A172 (cell line): ENCODE measurements around the gene MAST3. TPM values are rescaled to one million over a fixed set of nuclear protein-coding genes. Genes with fewer than 3 reads are reported as not detected.
"Not testable (repeated sequence)": the region's sequence is repeated elsewhere in the genome, so short reads cannot be mapped to it uniquely, and the experiment has no call there.

Experiments
- DNase-seq: peaks from one replicate; pipeline ENCODE4 v3.0.0-alpha.2; 2015; ENCODE audit warnings: low spot score
- total RNA-seq: library from RNA; depleted of rRNA; stranded (reverse); fragments of >200 nt; shearing (Covaris generic); gene quantifications from 2 replicates; pipeline ENCODE4 v1.2.3, GENCODE V29; 2014

MAST3 gene
- total RNA-seq, 1 experiment from 2014 or later = 3.0 TPM

DNA sequence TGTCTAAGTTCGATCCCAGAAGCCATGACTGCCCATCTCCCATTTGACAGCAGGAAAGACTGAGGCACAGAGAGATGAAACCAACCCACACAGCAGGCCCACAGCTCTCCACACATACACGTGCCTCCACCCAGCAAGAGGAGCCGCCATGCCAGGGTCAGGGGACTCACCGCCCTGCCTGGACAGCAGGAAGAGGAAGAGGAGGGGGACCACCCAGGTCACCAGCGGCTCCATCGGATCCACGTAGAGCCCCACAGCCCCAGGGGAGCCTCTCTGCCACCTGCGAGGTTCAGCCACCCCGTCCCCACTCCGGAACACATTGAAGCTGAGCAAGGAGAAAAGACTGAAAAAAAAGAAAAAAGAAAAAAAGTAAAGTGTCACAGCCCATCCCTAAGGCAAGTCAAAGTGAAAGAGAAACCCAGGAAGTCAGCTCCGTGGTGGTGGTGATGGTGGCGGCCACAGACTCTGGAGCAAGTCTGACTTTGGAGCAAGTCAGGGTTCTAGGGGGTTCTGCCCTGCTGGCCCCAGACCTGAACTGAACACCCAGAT, 10.9 kb upstream of the MAST3 start, which contains the start of gene IL12RB1:
TSS of gene IL12RB1 (minus strand) at position 345 of the 549 bp plus-strand sequence. CDS start at position 234, 111 bp downstream.
- DNase-seq = no peak

DNA sequence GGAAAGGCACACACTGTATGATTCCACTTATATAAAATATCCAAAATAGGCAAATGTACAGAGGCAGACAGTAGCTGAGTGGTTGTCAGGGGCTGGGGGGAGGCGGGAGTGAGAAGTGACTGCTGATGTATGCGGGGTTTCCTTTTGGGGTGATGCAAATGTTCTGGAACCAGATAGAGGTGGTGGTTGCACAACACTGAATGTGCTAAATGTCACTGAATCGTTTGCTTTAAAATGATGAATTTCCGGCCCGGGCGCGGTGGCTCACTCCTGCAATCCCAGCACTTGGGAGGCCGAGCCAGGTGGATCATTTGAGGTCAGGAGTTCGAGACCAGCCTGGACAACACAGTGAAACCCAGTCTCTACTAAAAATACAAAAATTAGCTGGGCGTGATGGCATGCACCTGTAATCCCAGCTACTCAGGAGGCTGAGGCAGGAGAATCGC, 8.5 kb upstream of the MAST3 start:
- DNase-seq = not testable (repeated sequence)

GRCh38 chr19:18089726-18090125, 7.9 kb upstream of the MAST3 start:
- no peak for DNase-seq

DNA sequence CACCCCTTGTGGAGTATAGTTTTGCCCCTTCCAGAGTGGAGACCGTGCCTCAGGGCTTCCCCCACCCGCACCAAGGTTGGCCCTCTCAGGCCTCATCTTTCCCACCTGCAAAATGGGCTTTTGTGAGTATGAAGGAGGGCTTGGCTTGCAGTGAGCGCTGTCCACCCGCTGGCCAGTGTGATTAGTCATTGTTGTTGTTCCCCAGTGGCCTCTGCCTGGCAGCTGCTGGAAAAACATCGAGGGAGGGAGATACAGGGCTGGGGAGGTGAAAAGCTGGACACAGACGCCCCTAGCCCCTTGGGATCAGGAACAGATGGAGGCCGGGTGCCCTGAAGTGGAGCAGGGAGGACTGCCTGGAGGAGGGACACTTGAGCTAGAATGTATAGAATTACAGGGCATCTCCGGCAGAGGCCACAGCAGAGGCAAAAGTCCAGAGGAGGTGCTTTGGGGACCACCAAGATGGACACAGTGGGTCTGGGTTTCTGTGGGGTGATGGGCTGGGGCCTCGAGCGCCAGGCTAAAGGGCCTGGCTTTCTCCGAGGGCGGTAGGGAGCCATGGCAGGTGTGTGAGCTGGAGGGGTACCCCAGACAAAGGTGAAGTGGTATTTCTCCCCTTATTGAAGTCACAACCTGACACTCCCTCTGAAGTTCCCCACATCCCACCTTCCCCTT, 6.9 kb upstream of the MAST3 start:
- DNase-seq = peak; percentile 57

GRCh38 chr19:18091217-18091608, 6.4 kb upstream of the MAST3 start:
- no peak for DNase-seq

DNA sequence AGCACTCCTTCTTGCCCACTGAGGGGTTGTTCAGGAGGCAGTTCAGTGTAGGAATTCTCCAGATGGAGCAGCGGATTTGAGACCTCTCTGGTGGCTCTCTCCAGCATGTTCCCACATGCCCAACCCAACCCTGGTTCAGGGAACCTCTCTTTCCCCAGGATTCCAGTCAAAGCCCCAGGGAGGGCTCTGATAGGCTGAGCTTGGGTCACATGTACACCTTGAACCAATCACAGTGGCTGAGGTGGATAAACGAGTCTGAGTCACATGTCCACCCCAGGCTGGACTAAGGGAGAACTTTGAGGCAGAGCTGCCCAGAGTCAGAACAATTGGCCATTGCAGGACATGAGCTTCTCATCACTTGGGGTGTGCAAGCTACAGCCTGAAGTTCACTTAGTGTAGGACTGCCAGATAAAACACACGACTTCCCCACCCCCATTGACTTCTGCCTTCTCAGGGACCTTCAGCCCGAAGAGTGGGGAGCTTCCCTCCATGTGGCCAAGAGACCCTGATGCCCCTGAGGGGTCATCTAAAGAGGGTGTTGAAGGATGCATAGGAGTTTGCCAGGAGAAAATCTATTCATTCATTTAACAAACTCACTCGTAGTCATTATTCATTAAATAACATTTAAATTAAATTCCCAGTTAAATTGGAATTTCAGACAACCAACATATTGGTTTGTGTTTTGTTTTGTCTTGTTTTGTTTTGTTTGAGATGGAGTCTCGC, 4.0 kb upstream of the MAST3 start:
- DNase-seq = peak; percentile 53

- no peak for DNase-seq
Observed at GRCh38 chr19:18096258-18096657, 1.3 kb upstream of the MAST3 start.

- DNase-seq = no peak
Observed at GRCh38 chr19:18097993-18098890, 664 bp downstream of the MAST3 start.

DNA sequence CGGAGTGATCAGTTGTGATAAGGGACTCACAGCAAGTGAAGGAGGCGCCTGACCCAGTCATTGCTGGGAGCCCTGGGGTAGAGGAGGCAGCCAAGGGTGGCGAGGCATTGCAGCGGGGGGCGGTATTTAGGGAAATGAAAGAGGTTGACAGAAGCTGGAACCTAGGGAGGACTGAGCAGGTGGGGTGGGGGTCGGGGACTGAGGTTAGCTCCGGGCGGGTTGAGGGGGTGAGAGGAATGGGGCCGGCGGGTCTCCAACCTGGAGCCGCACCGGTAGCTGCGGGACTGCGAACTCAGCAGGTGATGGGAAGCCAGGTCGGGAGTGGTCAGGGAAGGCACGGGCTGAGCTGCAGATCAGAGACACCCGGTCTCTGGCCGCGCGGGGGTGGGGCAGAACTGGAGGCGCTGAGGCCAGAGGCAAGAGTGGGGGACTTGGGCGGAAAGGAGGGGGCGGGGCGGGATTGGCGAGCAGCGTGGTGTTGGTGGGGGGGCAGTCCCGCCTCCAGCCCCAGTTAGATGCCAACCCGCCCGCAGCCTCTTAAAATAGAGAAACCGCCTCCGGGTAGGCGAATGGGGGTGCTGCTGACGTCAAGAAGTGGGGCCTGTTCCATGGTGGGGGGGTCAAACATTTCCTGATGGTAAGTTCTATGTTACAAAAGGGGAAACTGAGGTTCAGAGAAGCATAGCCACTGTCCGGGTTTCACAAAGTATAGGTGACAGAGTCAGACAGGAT, 1.5 kb downstream of the MAST3 start:
- DNase-seq = no peak

GRCh38 chr19:18099623-18099995, 2.0 kb downstream of the MAST3 start:
- DNase-seq = no peak

- no peak for DNase-seq
Observed at GRCh38 chr19:18100710-18101109, 3.1 kb downstream of the MAST3 start.

- DNase-seq = no peak
Observed at GRCh38 chr19:18101268-18101667, 3.7 kb downstream of the MAST3 start.

DNA sequence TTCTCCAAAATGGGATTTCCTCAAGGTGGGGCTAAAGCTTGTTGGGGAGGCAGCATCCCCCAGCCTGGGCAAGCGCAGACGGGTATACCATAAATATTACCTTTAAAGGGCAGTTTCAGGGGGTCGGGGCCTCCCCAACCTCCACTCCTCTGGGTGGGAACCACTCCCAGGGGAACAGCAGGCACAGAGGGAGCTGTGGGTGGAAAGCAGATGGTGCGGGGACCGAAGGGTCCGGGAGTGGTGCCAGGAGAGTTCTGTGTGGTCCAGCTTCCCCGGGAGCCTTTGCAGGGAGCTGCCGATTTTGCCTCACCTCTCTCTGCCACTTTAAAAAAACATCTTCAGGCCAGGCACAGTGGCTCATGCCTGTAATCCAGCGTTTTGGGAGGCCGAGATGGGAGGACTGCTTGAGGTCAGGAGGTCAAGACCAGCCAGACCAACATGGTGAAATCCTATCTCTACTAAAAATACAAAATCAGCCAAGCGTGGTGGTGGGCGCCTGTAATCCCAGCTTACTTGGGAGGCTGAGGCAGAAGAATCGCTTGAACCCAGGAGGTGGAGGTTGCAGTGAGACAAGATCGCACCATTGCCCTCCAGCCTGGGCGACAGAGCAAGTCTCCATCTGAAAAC, 5.5 kb downstream of the MAST3 start:
- DNase-seq = no peak

GRCh38 chr19:18104793-18105131, 7.2 kb downstream of the MAST3 start:
- no peak for DNase-seq

- DNase-seq = not testable (repeated sequence)
Observed at GRCh38 chr19:18105259-18105658, 7.7 kb downstream of the MAST3 start.

GRCh38 chr19:18107235-18107634, 9.7 kb downstream of the MAST3 start:
- DNase-seq = no peak

- DNase-seq = no peak
Observed at GRCh38 chr19:18108897-18109296, 11.3 kb downstream of the MAST3 start.

DNA sequence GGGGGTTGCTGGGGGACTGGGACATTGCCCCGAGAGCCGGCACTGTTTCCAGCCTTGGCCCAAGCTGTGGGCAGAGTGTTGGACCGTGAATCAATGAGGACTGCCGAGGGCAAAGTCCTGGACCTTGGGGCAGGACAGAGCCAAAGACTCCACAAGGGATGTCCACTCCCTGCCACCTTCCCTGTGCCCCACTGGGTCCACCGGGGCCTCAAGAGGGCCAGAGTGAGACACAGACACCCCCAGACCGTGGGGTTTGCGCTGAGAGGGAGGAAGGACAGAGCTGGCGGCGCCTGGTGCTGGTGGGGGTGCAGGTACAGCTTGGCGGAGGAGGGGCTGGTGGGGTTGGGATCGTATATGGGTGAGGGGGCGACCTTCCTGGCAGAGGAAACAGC, 11.8 kb downstream of the MAST3 start:
- DNase-seq = no peak

DNA sequence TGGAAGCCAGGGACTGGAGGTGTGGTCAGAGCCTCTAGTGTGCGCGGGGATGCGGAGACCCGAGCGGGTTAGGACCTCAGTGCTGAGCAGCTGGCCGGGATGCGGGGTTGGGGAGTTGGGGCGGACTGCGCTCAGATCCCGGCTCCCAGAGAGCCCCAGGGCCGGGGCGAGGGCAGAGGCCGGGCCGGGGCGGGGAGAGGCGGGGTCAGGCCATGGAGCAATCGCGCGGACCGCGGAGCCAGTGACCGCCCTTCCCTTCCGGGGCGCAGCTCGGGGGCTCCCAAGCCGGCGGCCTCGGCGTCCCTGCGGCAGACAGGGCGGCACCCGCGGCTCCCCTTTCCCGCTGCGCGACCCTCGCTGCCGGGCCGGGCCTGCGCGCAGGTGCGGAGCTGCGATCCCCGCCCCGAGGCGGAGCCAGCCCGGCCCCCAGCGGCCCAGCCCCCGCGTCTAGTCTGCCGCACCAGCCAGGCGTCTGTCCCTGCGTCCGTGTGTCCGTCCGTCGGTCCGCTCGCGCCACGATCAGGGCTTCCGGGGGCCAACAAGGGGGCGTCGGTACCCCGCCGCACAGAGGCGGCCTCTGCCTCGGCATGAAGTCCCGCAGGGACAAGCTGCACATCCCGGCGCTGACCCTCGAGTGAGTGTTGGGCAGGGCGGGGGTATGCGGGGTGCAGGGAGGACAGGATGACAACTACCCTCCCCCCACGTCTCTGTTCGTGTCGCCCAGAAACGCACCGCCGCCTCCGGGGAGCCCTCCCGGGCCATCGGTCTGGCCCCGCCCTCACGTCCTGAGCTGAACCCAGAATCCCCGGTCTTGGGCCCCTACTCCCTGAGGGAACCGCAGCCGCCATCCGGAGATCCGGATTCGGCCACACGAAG, 12.4 kb downstream of the MAST3 start:
- no peak for DNase-seq
